ENCODE data around the gene TTC39C. TPM values are rescaled to one million over a fixed set of nuclear protein-coding genes. Genes with fewer than 3 reads are reported as not detected.

Gene TTC39C
- total RNA-seq, 2 donors from 2014 or later: 8.8 to 9.5 TPM

DNA sequence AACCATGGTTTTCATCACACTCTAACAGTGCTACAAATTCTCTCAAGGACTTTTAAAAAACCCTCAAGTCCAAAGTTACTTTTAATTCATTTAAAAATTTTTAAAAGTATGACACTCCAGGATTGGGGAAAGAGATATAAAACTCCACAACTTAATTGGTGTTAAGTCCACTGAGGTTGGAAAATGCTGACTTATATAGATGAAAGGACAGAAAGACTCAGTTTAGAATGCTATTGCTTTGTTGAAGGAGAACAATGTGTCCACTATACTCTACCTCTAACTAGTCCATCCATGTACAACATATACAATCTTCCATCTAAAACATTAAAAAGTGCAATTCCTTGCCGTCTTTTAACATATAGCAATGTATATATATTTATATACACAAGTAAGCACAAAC is 165.5 kb downstream of the TTC39C start:
- Histone ChIP-seq H3K4me1 (no peaks in the 10 kb centered on the region), H3K27me3 (no peaks in the 10 kb centered on the region), H3K27ac (no peak overlapping the region), H3K9ac (ENCODE audit: low read depth in 2 of 2, low read length in 2 of 2) (no peak overlapping the region), H3K4me3 (no peak overlapping the region), H3K9me3 (no peaks in the 10 kb centered on the region), H3K36me3 (no peaks in the 10 kb centered on the region)
- no peak for DNase-seq
- TF ChIP-seq, protein P1, sequence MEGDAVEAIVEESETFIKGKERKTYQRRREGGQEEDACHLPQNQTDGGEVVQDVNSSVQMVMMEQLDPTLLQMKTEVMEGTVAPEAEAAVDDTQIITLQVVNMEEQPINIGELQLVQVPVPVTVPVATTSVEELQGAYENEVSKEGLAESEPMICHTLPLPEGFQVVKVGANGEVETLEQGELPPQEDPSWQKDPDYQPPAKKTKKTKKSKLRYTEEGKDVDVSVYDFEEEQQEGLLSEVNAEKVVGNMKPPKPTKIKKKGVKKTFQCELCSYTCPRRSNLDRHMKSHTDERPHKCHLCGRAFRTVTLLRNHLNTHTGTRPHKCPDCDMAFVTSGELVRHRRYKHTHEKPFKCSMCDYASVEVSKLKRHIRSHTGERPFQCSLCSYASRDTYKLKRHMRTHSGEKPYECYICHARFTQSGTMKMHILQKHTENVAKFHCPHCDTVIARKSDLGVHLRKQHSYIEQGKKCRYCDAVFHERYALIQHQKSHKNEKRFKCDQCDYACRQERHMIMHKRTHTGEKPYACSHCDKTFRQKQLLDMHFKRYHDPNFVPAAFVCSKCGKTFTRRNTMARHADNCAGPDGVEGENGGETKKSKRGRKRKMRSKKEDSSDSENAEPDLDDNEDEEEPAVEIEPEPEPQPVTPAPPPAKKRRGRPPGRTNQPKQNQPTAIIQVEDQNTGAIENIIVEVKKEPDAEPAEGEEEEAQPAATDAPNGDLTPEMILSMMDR (IDR thresholded peaks at IDR 0.05): no peak
- intact Hi-C loops (cut with DNase I): no loop called here

- H3K9me3 ChIP-seq: no peaks in the 10 kb centered on the region
- intact Hi-C loops (cut with DNase I): no loop called here
- no peak overlapping the region for H3K9ac ChIP-seq (ENCODE audit: low read depth in 2 of 2, low read length in 2 of 2)
- H3K4me1 ChIP-seq: no peaks in the 10 kb centered on the region
- DNase-seq: no peak
- H3K27ac ChIP-seq: no peak overlapping the region
- no peaks in the 10 kb centered on the region for H3K36me3 ChIP-seq
- TF ChIP-seq, protein P1 (IDR thresholded peaks at IDR 0.05): no peak
- H3K4me3 ChIP-seq: no peak overlapping the region
- no peaks in the 10 kb centered on the region for H3K27me3 ChIP-seq
Measured at GRCh38 chr18:24181806-24182205, 167.3 kb downstream of the TTC39C start.

Other genes with a start within 250 kb of the TTC39C start
- gene CABYR, start 124.3 kb downstream of the TTC39C start, total RNA-seq: 1 to 10 TPM in 1 of 2 donors, not detected in 1; 1.6 TPM

Data from colonic mucosa (tissue), 4 donors.